GM12864 (cell line): Measurements from ENCODE around the gene NDUFB1.

ENCODE experiments used
- DNase-seq: peaks from one replicate; pipeline ENCODE4 v3.0.0-alpha.2; 2011; ENCODE audit warnings: low read depth
- H3K4me3 ChIP-seq: 2 replicates; pipeline ENCODE4 v1.5.1; 2011; ENCODE audit warnings: mild to moderate bottlenecking, low read depth, low read length, control low read depth
- TF ChIP-seq, protein P1 (sequence below): IDR thresholded peaks from 2 replicates; pipeline ENCODE4 v1.5.1; 2011; ENCODE audit warnings: low read depth, mild to moderate bottlenecking, moderate library complexity, low read length, control low read depth, inconsistent platforms; ENCODE audit errors: missing control alignments

Gene NDUFB1

GRCh38 chr14:92121670-92122350 is at the start of gene NDUFB1, which contains the start of gene CPSF2:
Gene NDUFB1, minus strand, starts transcription at chr14:92121706. Its CDS starts 4,069 bp downstream, at chr14:92117637.
Gene CPSF2, plus strand, starts transcription at chr14:92121969. Its CDS starts 9,016 bp downstream, at chr14:92130985.
- DNase-seq: peak; percentile 52
- H3K4me3 ChIP-seq: peak within 1 kb of the TSS; percentile 95
- TF ChIP-seq, protein P1, sequence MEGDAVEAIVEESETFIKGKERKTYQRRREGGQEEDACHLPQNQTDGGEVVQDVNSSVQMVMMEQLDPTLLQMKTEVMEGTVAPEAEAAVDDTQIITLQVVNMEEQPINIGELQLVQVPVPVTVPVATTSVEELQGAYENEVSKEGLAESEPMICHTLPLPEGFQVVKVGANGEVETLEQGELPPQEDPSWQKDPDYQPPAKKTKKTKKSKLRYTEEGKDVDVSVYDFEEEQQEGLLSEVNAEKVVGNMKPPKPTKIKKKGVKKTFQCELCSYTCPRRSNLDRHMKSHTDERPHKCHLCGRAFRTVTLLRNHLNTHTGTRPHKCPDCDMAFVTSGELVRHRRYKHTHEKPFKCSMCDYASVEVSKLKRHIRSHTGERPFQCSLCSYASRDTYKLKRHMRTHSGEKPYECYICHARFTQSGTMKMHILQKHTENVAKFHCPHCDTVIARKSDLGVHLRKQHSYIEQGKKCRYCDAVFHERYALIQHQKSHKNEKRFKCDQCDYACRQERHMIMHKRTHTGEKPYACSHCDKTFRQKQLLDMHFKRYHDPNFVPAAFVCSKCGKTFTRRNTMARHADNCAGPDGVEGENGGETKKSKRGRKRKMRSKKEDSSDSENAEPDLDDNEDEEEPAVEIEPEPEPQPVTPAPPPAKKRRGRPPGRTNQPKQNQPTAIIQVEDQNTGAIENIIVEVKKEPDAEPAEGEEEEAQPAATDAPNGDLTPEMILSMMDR: no peak

GRCh38 chr14:92164958-92165357 is 43.5 kb upstream of the NDUFB1 start:
- TF ChIP-seq, protein P1: no peak
- no peak overlapping the region for H3K4me3 ChIP-seq
- DNase-seq: no peak

GRCh38 chr14:92161521-92161920 is 40.0 kb upstream of the NDUFB1 start:
- TF ChIP-seq, protein P1: no peak
- DNase-seq: no peak
- no peak overlapping the region for H3K4me3 ChIP-seq

DNA sequence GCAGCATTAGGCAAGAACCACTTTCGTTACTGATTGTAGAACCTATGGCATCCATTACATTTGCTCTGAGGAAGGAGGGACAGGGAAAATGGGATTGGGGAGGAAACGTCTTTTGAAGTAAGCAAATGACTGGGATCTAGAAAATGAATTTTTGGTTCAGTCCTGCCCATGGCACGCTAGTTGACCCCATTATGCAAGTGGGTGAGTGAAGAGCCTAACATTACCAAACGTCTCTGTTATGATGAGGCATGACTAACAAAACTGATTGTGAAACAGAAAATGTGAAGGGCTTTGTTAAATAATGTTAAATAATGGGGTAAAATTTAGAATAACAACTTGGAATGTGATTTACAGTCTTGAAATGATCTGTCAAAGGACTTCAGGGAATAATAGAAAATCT is 39.1 kb upstream of the NDUFB1 start:
- no peak overlapping the region for H3K4me3 ChIP-seq
- TF ChIP-seq, protein P1: no peak
- no peak for DNase-seq

- no peak overlapping the region for H3K4me3 ChIP-seq
- DNase-seq: no peak
- TF ChIP-seq, protein P1: no peak
Observed at GRCh38 chr14:92154283-92154942, 32.9 kb upstream of the NDUFB1 start.

DNA sequence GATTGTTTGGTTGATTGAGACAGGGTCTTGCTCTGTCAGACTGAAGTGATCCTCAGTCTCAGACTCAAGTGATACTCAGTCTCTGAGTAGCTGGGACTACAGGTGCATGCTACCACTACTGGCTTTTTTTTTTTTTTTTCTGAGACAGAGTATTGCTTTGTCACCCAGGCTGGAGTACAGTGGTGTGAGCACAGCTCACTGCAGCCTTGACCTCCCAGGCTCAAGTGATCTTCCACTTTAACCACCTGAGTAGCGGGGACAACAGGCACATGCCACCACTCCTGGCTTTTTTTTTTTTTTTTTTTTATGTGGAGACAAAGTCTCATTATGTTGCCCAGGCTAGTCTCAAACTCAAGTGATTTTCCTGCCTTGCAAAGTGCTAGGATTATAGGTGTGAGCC is 32.1 kb upstream of the NDUFB1 start:
- TF ChIP-seq, protein P1: no peak
- no peak for DNase-seq
- H3K4me3 ChIP-seq: no peak overlapping the region

DNA sequence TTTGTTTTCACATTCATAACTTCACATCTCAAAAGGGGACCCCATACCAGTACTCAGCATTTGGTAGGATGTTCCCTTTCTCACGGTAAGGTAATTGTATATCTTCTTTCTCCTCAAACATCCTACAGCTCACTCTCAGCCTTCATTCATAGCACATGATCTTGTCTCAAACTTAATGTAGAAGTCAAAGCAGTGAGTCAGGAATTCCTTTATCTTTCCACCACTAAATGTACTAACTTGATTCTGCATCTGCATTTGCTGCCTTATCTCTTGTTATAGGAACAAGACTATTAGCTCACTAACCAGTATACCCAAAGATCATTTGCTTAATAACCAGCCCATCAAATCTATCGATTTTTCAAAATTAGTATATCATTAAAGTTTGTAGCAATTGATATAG is 23.2 kb upstream of the NDUFB1 start:
- TF ChIP-seq, protein P1: no peak
- DNase-seq: no peak
- H3K4me3 ChIP-seq: no peak overlapping the region
